NT2/D1 (cell line): ENCODE results near the gene PIM1.
A peak's percentile ranks its signal among the peaks of the same experiment; 100 is the strongest.

Experiments used
- DNase-seq: peaks from one replicate; pipeline ENCODE4 v3.0.0-alpha.2; 2011; ENCODE audit warnings: low read depth, low spot score
- H3K27me3 ChIP-seq: 2 replicates; pipeline ENCODE4 v1.6.0; 2011; ENCODE audit warnings: mild to moderate bottlenecking; ENCODE audit not compliant: insufficient read length, insufficient read depth
- H3K36me3 ChIP-seq: 2 replicates; pipeline ENCODE4 v1.6.1; 2011; ENCODE audit warnings: mild to moderate bottlenecking, low read length, mixed read lengths; ENCODE audit not compliant: insufficient read depth, insufficient read length
- H3K4me1 ChIP-seq: 2 replicates; pipeline ENCODE4 v1.5.1; 2011; ENCODE audit not compliant: insufficient read depth, insufficient read length
- H3K4me3 ChIP-seq: 2 replicates; pipeline ENCODE4 v1.5.1; 2011; ENCODE audit warnings: low read depth; ENCODE audit not compliant: insufficient read length
- H3K9ac ChIP-seq: 2 replicates; pipeline ENCODE4 v1.6.0; 2011; ENCODE audit warnings: low read depth; ENCODE audit not compliant: insufficient read length
- H3K9me3 ChIP-seq: 2 replicates; pipeline ENCODE4 v1.5.1; 2011; ENCODE audit warnings: mild to moderate bottlenecking, low read length; ENCODE audit not compliant: insufficient read depth
- SUZ12 ChIP-seq: IDR thresholded peaks from 2 replicates; pipeline ENCODE4 v1.6.1; 2011; ENCODE audit not compliant: insufficient read length, insufficient read depth; ENCODE audit errors: extremely low read depth
- YY1 ChIP-seq: IDR thresholded peaks from 2 replicates; pipeline ENCODE4 v1.6.1; 2011; ENCODE audit not compliant: insufficient read length, insufficient read depth
- ZNF274 ChIP-seq: IDR thresholded peaks from 2 replicates; pipeline ENCODE4 v1.6.1; 2011; ENCODE audit warnings: mild to moderate bottlenecking, low read depth, low read length

The PIM1 gene

DNA sequence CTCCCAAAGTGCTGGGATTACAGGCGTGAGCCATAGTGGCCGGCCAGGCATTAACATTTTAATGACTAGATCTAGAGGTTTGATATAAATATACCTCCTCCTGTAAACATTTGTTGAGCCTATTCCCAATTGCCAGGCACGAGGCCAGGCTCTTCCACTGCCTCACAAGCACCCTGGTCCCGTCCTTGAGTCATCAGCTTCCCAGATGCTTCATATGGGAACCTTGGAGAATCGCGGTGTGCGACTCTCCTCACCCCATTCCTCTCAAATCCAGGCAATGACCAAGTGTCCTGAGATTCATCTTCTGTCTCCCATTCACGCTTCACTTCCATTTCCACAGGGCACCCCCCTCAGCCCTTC is 35.9 kb upstream of the PIM1 start:
- Histone ChIP-seq H3K36me3 (peaks cover 20% of the 10 kb centered on the region), H3K27me3 (no peaks in the 10 kb centered on the region), H3K4me3 (no peak overlapping the region), H3K9me3 (no peaks in the 10 kb centered on the region), H3K9ac (peak overlapping the region; percentile 53), H3K4me1 (peaks cover 8% of the 10 kb centered on the region)
- TF ChIP-seq ZNF274: no peak
- DNase-seq: no peak

GRCh38 chr6:37134396-37135191 is 35.4 kb upstream of the PIM1 start:
- no peak for DNase-seq
- H3K9me3 ChIP-seq: no peaks in the 10 kb centered on the region
- H3K27me3 ChIP-seq: no peaks in the 10 kb centered on the region
- no peak for TF ChIP-seq YY1
- no peak for TF ChIP-seq SUZ12
- TF ChIP-seq ZNF274: no peak
- H3K4me1 ChIP-seq: peaks cover 9% of the 10 kb centered on the region
- H3K9ac ChIP-seq: peak overlapping the region; percentile 38
- no peak overlapping the region for H3K4me3 ChIP-seq
- H3K36me3 ChIP-seq: peaks cover 20% of the 10 kb centered on the region

- Histone ChIP-seq H3K9ac (peak overlapping the region; percentile 84), H3K4me3 (peak overlapping the region; percentile 54)
- TF ChIP-seq SUZ12 (no peak), ZNF274 (no peak), YY1 (no peak)
These were observed 33.9 kb upstream of the PIM1 start for GRCh38 chr6:37135835-37136694.

DNA sequence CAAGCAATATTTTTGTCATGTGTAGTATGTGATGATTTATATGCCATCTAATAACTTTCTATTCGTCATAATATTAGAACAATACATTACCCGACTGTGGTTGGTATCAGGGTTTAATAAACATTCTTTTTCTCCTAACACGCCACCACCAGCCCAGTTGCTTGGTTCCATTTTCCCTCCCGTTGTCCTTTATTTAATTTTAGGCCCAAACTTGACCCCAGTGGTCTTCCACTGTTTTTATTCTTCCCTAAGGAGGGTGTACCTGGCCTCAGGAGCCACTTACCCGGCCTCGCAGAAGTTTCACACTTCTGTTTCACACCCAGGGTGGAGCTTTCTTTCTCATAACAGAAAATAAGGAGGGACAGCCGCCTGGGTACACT is 33.1 kb upstream of the PIM1 start:
- Histone ChIP-seq H3K9me3 (no peaks in the 10 kb centered on the region), H3K4me3 (peak overlapping the region; percentile 54), H3K36me3 (peaks cover 11% of the 10 kb centered on the region), H3K9ac (peak overlapping the region; percentile 84), H3K4me1 (peaks cover 11% of the 10 kb centered on the region), H3K27me3 (no peaks in the 10 kb centered on the region)
- no peak for DNase-seq
- TF ChIP-seq SUZ12: no peak
- no peak for TF ChIP-seq ZNF274
- no peak for TF ChIP-seq YY1

More at GRCh38 chr6:37135835-37136694, 33.9 kb upstream of the PIM1 start:
- Histone ChIP-seq H3K36me3 (peaks cover 15% of the 10 kb centered on the region), H3K9me3 (no peaks in the 10 kb centered on the region), H3K27me3 (no peaks in the 10 kb centered on the region), H3K4me1 (peaks cover 11% of the 10 kb centered on the region)
- DNase-seq: no peak

GRCh38 chr6:37137201-37138090 is 32.5 kb upstream of the PIM1 start:
- Histone ChIP-seq H3K27me3 (no peaks in the 10 kb centered on the region), H3K4me1 (peaks cover 11% of the 10 kb centered on the region), H3K9ac (peak overlapping the region; percentile 84), H3K4me3 (peak overlapping the region; percentile 54), H3K36me3 (peaks cover 11% of the 10 kb centered on the region), H3K9me3 (no peaks in the 10 kb centered on the region)
- DNase-seq: peak; percentile 93
- TF ChIP-seq SUZ12 (no peak), YY1 (peak; percentile 15), ZNF274 (no peak)

DNA sequence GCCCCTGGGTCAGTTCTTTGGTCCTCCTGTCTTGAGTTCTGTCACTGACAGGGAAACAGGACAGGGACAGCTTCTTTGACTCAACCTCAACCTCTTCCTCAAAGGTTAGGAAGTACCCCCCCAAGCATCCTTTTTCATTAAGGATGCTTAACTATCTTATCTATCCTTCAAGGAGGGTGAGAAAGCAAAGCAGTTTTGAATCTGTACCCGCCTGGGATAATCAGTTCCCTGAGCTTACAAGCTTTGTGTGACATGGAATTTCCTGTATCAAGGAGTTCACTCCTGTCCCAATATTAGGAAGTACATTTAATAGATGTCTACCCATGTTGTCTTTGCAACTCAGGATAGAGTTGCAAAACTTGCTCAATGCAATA is 31.1 kb upstream of the PIM1 start:
- peak overlapping the region; percentile 44 for H3K9ac ChIP-seq

More for the DNA sequence above, 31.1 kb upstream of the PIM1 start:
- H3K4me3 ChIP-seq: no peak overlapping the region
- H3K27me3 ChIP-seq: no peaks in the 10 kb centered on the region
- peaks cover 11% of the 10 kb centered on the region for H3K4me1 ChIP-seq
- no peak for DNase-seq
- no peaks in the 10 kb centered on the region for H3K9me3 ChIP-seq
- no peak for TF ChIP-seq SUZ12
- TF ChIP-seq YY1: no peak
- TF ChIP-seq ZNF274: no peak
- peaks cover 11% of the 10 kb centered on the region for H3K36me3 ChIP-seq
